CD4-positive, alpha-beta T cell treated with Interleukin-10 for 1 hour (primary cell): ENCODE results near the gene XKR3.
"Not testable (repeated sequence)": the region's sequence is repeated elsewhere in the genome, so short reads cannot be mapped to it uniquely, and the experiment has no call there.

Source experiments
- DNase-seq: peaks from one replicate; pipeline ENCODE4 v3.0.0-alpha.2; 2020

XKR3 gene

DNA sequence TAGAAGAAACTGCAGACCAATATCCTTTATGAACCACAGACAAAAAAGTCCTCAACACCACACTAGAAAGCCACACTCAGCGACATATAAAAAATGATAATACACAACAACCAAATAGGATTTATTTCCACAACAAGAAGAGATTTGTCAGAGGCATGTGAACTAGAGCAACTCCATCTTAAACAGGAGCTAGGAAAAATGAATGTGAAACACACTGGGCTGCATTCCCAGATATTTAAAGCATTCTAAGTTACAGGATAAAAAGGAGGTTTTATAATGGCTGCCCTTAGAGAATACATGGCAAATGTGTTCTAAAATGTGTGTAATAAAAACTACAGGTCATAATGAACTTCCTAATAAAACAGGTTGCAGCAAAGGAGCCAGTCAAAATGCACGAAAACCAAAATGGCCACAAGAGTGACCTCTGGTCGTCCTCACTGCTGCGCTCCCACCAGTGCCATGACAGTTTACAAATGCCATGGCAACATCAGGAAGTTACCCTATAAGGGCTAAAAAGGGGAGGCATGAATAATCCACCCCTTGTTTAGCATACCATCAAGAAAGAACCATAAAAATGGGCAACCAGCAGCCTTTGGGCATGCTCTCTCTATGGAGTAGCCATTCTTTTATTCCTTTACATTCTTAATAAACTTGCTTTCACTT is 21.8 kb downstream of the XKR3 start:
- DNase-seq = no peak

DNA sequence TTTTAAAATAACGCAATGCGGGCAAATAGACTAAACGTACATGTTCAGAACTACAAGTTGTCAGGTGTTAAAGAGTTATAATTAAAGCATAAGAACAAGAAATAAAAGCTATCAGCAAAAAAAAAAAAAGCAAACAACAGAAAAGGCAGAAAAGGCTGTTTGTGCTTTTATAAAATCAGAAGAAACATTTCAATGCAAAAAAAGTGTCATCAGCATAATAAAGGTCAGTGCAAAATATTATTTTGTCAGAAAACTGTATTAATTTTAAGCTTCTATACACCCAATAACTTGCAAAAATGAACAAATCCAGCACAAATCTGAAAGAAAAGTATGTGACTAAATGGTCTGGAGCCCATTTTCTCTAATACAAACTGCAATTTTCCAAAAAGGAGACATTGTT is 23.6 kb downstream of the XKR3 start:
- no peak for DNase-seq

DNA sequence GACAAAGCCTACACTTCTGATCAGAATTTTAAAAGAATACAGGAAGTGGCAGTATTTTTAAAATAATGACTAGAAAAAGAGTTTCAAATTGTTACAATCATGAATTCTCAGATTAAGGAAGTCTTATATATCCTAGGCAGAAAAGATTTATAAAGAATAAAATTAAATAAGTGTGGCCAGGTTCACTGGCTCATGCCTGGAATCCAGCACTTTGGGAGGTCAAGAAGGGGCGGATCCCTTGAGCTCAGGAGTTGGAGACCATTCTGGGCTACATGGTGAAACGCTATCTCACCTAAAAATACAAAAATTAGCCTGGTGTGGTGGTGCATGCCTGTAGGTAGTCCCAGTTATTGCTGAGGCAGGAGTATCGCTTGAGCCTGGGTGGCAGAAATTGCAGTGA is 24.1 kb downstream of the XKR3 start:
- DNase-seq = no peak

DNA sequence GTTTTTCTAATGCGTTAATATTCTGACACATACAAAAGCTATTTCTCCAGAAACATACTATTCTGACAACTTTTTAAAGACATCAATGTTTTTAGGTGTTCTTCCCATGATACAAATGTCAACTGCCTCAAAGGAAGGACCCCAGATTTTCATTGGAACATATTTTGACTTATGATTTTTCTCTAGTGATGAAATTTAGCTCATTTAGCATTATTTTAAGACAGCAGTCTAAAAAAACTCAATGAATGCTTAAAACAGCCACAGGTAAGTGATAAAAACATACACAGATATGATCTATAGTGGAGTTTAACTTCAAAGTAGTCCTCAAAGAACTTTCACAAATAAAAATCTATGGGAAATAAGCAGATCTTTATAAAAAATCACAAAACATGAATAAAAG is 24.9 kb downstream of the XKR3 start:
- DNase-seq = no peak

DNA sequence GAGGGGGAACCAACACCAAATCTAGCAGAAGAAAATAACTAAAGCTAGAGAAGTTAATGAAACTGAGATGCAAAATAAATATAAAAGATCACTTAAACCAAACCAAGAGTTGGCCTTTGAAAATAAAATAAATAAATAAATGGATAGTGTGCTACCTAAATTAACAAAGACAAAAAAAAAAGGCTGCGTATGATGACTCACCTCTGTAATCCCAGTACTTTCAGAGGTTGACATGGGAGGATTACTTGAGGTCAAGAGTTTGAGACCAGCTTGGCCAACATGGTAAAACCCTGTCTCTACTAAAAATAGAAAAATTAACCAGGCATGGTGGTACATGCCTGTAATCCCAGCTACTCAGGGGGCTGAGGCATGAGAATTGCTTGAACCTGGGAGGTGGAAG is 29.7 kb downstream of the XKR3 start:
- not testable (repeated sequence) for DNase-seq

DNA sequence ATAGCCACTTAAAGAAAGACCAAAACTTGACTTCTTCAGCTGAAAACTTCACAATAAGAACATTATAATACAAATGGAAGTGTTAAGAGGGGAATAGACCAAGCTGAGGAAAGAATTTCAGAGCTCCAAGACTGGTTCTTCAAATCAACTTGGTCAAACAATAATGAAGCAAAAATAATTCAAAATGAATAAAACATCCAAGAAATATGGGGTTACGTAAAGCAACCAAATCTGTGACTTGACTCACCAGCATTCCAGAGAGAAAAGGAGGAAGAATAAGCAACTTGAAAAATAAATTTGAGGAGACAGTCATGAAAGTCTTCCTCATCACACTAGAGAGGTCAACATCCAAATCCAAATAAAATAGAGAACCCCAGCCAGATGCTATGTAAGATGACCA is 31.4 kb downstream of the XKR3 start:
- DNase-seq = no peak

DNA sequence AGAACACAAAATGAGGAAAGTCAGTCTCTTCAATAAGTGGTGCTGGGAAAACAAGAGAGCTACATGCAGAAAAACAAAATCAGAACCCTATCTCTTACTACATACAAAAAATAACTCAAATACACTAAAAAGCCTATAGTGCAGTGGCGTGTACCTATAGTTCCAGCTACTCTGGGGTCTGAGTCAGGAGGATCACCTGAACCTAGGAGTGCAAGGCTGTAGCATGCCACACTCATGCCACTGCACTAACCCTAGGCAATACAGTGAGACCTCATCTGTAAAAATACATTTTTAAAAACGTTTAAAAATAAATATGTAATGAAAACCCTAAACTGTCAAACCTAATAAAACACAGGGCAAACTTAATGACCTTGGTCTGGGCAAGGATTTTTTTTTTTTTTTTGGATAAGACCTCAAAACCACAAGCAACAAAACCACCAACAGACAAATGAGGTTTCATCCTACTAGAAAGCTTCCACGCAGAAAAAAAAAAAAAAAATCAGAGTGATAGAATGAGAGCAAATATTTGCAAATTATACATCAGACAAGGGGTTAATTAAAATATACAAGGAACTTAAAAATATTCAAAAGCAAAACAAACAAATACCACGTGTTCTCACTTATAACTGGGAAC is 35.2 kb downstream of the XKR3 start:
- no peak for DNase-seq

DNA sequence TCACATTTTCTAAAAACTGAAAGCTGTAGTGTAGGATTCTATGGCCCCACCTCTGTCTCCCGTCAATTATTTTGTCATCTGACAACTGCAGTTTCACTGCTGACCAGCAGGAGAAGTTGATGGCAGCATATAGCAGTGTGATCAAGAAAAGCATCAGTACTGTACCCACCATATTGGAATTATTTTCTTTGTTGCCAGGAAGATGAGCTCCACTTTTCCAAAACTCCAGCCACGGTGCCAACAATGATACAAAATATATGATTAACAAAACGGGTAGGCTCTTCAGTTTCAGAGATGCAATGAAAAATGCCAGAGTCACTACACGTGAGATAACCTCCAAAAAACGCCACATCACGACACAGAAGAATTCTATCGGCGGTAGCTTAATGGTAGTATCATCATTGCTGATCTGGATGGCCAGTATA is 41.3 kb downstream of the XKR3 start:
- DNase-seq = no peak

DNA sequence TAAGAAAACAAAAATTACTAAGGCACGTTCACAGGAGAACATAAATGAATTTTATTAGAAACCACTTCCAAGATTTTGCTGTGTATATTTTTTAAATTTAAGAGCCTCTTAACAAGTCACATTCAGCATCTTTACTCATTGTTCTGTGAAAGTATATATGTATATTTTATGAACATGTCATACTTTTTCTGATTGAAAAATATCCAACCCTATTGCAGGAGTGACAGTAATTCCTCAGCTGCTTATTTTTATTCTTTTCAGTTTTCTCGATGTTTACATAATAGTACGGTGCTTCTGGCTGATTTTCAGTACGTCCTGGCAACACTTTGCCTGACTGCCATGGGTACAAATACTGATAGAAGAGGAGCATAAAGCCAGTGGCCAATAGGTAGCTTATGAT is 41.8 kb downstream of the XKR3 start:
- no peak for DNase-seq

DNA sequence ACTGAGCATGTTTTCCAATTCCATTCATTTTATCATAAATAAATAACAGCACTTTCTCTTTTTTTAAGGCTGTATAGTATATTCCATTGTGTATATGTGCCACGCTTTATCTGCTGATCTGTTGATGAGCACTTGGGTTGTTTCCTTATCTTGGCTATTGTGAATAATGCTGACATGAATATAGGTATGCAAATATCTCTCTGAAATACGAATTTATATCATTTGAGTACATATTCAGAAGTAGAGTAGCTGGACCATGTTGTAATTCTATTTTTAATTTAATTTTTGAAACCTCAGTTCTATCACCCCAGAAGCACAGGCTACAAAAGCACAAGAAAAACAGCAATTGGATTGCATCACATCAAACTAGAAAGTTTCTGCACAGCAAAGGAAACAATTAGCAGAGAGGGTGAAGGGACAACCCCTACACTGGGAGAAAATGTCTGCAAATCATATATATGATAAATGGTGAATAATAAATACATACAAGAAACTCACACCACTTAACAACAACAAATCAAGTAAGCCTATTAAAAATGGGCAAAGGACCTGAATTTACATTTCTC is 43.4 kb downstream of the XKR3 start:
- no peak for DNase-seq

DNA sequence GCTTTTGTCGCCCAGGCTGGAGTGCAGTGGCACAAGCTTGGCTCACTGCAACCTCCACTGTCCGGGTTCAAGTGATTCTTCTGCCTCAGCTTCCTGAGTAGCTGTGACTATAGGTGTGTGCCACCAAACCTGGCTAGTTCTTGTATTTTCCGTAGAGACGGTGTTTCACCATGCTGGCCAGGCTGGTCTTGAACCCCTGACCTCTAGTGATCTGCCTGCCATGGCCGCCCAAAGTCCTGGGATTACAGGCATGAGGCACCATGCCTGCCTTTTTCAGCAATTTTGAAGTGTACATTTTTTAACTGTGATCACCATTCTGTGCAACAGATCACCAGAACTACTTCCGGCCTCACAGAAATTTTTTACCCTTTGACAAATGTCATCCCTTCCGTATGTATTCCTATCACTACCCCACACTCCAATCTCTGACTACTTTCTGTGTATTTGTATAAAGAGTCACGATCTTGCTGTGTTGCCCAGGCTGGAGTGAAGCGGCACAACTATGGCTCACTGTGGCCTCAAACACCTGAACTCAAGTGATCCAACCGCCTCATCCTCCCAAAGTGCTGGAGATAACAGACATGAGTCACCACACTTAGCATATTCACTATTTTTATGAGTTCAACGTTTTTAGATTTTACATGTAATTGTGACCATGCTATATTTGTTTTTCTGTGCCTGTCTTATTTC is 44.0 kb downstream of the XKR3 start:
- no peak for DNase-seq

DNA sequence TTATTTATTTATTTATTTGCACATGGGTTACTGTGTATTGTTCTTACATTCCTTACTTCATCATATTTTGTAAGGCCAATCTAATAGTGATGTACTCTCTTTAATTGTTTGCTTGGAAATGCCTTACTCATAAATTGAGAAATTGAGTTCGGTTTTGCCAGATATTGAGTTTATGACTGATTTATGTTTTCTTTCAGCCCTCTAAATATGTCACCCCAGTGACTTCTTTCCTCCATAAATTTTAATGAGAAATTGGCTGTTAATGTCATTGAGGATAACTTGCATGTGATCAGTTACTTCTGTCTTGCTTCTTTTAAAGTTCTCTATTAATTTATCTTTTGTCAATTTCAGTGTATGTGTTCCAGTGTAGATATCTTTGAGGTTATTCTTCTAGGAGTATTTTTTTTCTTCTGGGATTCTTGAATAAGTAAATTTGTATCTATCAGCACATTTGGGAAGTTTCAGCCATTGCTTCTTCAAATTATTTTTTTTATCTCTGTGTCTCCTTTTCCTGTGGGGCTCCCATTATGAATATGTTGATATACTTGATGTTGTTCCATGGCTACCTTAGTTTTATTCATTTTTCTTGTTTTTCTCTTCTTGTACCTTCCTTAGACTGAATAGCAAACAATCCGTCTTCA is 47.8 kb downstream of the XKR3 start:
- no peak for DNase-seq

DNA sequence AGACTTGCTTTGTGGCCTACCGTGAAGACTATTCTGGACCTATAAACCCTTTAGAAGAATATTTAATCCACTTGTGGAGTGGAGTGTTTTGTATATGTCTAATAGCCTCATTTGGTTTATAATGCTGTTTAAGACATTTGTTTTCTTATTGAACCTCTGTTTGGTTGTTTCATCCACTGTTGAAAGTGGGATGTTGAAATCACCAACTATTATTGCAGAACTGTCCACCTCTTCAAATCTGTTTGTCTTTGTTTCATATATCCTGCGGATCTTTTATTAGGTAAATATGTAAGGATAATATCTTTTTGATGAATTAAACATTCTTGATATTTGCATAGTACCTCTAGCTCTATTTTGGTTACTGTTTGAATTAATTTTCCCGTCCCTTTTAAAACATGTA is 49.1 kb downstream of the XKR3 start:
- no peak for DNase-seq

DNA sequence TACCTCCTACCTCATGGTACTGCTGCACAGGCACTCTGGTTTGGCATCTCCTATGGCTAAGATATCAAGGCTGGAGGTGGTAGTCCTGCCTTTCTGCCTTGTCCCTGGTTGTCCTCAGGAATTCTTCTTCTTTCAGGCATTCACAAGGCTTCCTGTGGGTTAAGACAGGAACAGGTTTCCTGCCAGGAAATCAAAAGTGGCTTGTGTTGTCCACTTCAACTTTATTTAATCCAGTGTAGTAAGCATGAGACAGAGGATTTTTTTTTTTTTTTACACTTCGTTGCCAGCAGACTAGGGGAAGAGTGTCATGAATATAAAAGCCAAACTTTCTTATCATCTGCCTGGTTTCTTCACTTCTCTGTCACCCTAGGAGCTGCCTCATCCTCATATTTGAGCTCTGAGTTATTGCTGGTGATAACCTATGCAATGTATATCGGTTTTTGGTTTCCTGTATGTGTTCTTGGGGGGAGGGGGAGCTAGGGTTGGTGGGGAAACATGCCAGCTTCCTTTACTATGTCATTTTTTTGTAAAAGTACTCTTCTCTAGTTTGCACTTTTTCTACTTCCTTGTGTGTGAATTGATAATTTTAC is 50.2 kb downstream of the XKR3 start:
- DNase-seq = no peak

DNA sequence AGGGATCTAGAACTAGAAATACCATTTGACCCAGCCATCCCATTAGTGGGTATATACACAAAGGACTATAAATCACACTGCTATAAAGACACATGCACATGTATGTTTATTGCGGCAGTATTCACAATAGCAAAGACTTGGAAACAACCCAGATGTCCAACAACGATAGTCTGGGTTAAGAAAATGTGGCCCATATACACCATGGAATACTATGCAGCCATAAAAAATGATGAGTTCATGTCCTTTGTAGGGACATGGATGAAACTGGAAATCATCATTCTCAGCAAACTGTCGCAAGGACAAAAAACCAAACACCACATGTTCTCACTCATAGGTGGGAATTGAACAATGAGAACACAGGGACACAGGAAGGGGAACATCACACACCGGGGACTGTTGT is 53.6 kb downstream of the XKR3 start:
- not testable (repeated sequence) for DNase-seq

DNA sequence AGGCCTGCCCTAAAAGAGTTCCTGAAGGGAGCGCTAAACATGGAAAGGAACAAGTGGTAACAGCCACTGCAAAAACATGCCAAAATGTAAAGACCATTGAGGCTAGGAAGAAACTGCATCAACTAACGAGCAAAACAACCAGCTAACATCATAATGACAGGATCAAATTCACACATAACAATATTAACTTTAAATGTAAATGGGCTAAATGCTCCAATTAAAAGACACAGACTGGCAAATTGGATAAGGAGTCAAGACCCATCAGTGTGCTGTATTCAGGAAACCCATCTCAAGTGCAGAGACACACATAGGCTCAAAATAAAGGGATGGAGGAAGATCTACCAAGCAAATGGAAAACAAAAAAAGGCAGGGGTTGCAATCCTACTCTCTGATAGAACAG is 57.3 kb downstream of the XKR3 start:
- DNase-seq = not testable (repeated sequence)

DNA sequence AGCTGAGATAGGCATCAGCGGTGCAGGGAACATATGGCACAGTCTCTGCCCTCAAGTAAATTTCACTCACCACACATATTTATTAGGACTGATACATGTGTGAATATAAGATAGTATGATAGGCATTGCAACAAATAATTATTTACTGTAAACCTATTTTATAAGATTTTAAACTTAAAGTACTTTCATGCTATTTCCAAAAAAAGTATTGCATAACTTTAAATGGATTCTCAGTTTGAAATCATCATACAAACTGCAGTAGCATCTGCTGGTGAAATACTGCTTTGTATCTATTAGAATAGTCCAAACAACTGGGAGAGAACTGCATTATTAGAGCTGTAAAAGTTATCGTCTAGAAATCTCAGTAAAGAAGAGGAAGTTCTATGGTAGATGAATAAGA is 63.0 kb downstream of the XKR3 start:
- not testable (repeated sequence) for DNase-seq

DNA sequence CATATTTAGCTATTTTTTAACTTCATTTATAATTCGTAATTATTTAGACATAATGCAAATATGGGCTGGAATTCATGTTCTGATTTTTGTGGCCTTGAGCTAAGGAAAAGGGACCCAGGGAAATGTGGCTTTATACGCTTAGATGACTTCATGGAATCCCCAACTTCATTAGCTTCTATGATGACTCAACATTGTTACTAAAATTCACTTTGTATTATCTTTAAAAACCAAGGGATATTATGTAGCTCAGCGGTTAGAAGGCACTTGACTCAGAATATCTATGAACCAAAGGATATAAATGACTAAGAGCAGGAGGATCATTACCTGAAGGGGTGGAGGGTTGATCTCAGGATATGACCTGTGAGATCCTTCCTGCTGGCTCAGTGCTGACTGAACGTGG is 64.8 kb downstream of the XKR3 start:
- not testable (repeated sequence) for DNase-seq

DNA sequence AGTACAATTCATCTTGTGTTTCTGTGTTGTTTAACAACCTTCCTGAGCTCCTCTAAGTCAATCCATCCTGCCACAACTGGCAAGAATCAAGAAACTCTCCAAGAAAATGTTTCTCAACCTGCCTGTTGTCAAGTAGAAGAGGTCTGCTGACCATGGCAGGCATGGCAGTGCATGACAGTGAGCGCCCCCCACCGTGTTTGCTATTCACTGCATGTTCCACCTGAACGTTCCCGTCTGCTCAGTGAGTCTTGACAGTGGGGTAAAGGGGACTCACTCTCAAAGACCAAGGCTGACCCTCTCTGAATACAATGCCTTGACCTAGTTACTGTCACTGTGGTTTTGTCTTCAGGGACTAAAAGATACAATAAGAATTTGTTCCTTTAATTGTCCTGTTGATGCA is 75.9 kb downstream of the XKR3 start:
- not testable (repeated sequence) for DNase-seq

DNA sequence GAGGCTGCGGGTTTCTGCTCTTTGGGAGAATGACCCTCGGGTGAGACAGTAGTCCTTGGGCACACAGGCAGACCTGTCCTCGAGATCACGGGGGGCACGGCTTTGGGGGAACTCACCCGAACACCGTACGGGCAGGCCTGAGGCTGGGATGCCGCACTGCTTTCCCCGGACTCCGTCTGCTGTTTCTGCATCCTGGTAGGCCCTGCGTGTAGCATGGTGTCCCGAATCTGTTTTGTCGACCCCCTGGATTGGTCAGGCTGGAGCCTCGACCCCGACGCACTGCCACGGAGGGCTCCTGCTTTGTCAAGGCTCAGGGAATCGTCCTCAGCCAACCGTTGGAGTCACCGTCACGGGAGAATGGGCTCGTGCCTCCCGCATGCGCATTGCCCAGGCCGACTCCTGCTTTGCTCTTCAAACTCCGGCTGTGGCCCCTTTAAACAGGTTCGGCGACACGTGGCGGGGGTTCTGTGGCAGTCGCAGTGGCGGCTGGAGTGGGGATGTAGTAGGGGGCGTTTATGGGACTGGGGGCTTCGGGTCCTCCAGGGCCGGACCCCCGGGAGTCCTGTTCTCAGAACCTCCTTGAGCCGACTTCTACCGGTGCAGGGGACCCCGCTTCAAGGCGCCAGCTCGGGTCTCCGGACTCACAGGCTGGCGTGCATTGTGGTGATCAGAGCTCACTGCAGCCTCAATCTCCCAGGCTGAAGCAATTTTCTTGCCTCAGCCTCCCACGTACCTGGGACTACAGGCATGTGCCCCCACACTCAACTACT is 76.9 kb downstream of the XKR3 start:
- not testable (repeated sequence) for DNase-seq

DNA sequence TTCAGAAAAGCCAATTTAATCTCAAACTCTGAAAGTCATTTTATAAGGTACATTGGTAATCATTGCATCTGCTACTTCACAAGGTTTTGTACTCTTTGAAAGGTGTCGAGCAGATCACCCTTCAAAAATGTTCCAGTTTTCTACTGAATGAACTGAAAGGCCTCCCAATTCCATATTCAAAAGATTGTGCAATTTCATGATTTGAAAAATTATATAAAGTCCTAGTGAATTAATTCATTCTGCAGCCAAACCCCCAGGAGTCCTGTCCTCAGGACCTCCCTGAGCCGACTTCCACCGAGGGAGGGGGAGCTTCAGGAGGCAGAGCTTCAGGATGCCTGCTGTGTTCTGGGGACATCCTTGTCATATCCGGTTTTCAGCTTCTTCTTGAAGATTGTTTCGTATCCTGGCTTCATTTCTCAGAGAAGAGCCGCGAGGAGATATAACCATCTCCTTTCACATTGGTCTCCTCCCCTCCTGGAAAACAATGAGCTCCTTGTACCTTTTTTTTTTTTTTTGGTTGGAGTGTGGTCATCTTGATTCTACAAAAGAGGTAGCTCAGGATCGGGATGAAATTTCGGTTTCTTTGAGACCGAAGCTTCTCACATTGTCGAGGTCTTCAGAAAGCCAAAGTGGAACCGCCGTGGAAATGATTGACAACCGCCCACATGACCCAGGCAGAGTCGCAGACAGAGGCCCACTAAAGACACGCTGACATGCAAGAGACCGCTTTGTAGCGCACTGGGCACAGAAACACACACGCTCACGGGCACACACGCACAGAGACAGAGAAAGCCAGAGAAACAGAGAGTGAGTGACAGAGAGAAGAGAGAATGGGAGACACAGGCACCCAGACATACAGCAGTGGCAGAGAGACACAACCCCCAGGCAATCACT is 77.7 kb downstream of the XKR3 start:
- not testable (repeated sequence) for DNase-seq
